ENCODE results near the gene SH2D3C. TPM values are rescaled to one million over a fixed set of nuclear protein-coding genes. Genes with fewer than 3 reads are reported as not detected.

SH2D3C gene
- total RNA-seq, 2 experiments from 2014 or later = 10.9 to 11.8 TPM

- H3K4me1 ChIP-seq (ENCODE audit: insufficient read depth, low read length) = peaks cover 13% of the 10 kb centered on the region
- no peaks in the 10 kb centered on the region for H3K36me3 ChIP-seq (ENCODE audit: insufficient read depth, low read length)
- Mint-ChIP-seq H3K4me3 (peak overlapping the region; percentile 42), H3K9me3 (no peaks in the 10 kb centered on the region), H3K27me3 (no peaks in the 10 kb centered on the region), H3K36me3 (ENCODE audit: low read depth) (no peaks in the 10 kb centered on the region), H3K4me1 (ENCODE audit: low read depth) (peaks cover 12% of the 10 kb centered on the region), H3K27ac (no peak overlapping the region)
- ChIA-PET CTCF (no interaction called here), POLR2A (no interaction called here)
- H3K27me3 ChIP-seq (ENCODE audit: control insufficient read depth in 1 of 2, insufficient read depth in 2 of 2, low read length in 2 of 2) = no peaks in the 10 kb centered on the region
- no peaks in the 10 kb centered on the region for H3K9me3 ChIP-seq (ENCODE audit: control insufficient read depth in 1 of 2, insufficient read depth in 1 of 2, low read length in 2 of 2)
- TF ChIP-seq CTCF (IDR thresholded peaks at IDR 0.05) = no peak
- no peak overlapping the region for H3K27ac ChIP-seq (ENCODE audit: low read depth in 1 of 2, low read length in 2 of 2)
- DNase-seq = no peak
- intact Hi-C loops (cut with DNase I, micrococcal nuclease) = no loop called here
- H3K4me3 ChIP-seq (ENCODE audit: low read length) = no peak overlapping the region
- no peak for ATAC-seq (ENCODE audit: poor library complexity)
Observed at GRCh38 chr9:127698386-127698785, 80.1 kb downstream of the SH2D3C start.

GRCh38 chr9:127697575-127697974, 80.9 kb downstream of the SH2D3C start:
- no peaks in the 10 kb centered on the region for H3K36me3 ChIP-seq (ENCODE audit: insufficient read depth, low read length)
- no peak overlapping the region for H3K4me3 ChIP-seq (ENCODE audit: low read length)
- Mint-ChIP-seq H3K27ac (no peak overlapping the region), H3K36me3 (ENCODE audit: low read depth) (no peaks in the 10 kb centered on the region), H3K4me3 (no peak overlapping the region), H3K27me3 (no peaks in the 10 kb centered on the region), H3K4me1 (ENCODE audit: low read depth) (peaks cover 12% of the 10 kb centered on the region), H3K9me3 (no peaks in the 10 kb centered on the region)
- H3K9me3 ChIP-seq (ENCODE audit: control insufficient read depth in 1 of 2, insufficient read depth in 1 of 2, low read length in 2 of 2) = no peaks in the 10 kb centered on the region
- TF ChIP-seq CTCF (IDR thresholded peaks at IDR 0.05) = no peak
- no peak for ATAC-seq (ENCODE audit: poor library complexity)
- ChIA-PET CTCF (no interaction called here), POLR2A (no interaction called here)
- no peak for DNase-seq
- peaks cover 13% of the 10 kb centered on the region for H3K4me1 ChIP-seq (ENCODE audit: insufficient read depth, low read length)
- H3K27me3 ChIP-seq (ENCODE audit: control insufficient read depth in 1 of 2, insufficient read depth in 2 of 2, low read length in 2 of 2) = no peaks in the 10 kb centered on the region
- H3K27ac ChIP-seq (ENCODE audit: low read depth in 1 of 2, low read length in 2 of 2) = no peak overlapping the region
- intact Hi-C loops (cut with DNase I, micrococcal nuclease) = no loop called here

GRCh38 chr9:127694890-127695720, 83.4 kb downstream of the SH2D3C start:
- ChIA-PET CTCF (no interaction called here), POLR2A (no interaction called here)
- peaks cover 13% of the 10 kb centered on the region for H3K4me1 ChIP-seq (ENCODE audit: insufficient read depth, low read length)
- no peak for TF ChIP-seq CTCF (IDR thresholded peaks at IDR 0.05)
- H3K9me3 ChIP-seq (ENCODE audit: control insufficient read depth in 1 of 2, insufficient read depth in 1 of 2, low read length in 2 of 2) = no peaks in the 10 kb centered on the region
- no peak for DNase-seq
- intact Hi-C loops (cut with DNase I, micrococcal nuclease) = no loop called here
- Mint-ChIP-seq H3K36me3 (ENCODE audit: low read depth) (no peaks in the 10 kb centered on the region), H3K9me3 (no peaks in the 10 kb centered on the region), H3K4me1 (ENCODE audit: low read depth) (peaks cover 12% of the 10 kb centered on the region), H3K27me3 (no peaks in the 10 kb centered on the region), H3K4me3 (no peak overlapping the region), H3K27ac (no peak overlapping the region)
- no peak overlapping the region for H3K4me3 ChIP-seq (ENCODE audit: low read length)
- H3K27ac ChIP-seq (ENCODE audit: low read depth in 1 of 2, low read length in 2 of 2) = no peak overlapping the region
- H3K27me3 ChIP-seq (ENCODE audit: control insufficient read depth in 1 of 2, insufficient read depth in 2 of 2, low read length in 2 of 2) = no peaks in the 10 kb centered on the region
- no peaks in the 10 kb centered on the region for H3K36me3 ChIP-seq (ENCODE audit: insufficient read depth, low read length)
- ATAC-seq (ENCODE audit: poor library complexity) = no peak

Data from CD4-positive, alpha-beta T cell (primary cell).